CD4-positive, alpha-beta T cell treated with Interleukin-6 at 100 ng/mL for 8 hours (primary cell): ENCODE data around the gene PTRHD1.
"Not testable (repeated sequence)": the region's sequence is repeated elsewhere in the genome, so short reads cannot be mapped to it uniquely, and the experiment has no call there.

Experiments used
- DNase-seq: peaks from one replicate; pipeline ENCODE4 v3.0.0-alpha.2; 2020; ENCODE audit warnings: mixed read lengths, low spot score

Gene PTRHD1

DNA sequence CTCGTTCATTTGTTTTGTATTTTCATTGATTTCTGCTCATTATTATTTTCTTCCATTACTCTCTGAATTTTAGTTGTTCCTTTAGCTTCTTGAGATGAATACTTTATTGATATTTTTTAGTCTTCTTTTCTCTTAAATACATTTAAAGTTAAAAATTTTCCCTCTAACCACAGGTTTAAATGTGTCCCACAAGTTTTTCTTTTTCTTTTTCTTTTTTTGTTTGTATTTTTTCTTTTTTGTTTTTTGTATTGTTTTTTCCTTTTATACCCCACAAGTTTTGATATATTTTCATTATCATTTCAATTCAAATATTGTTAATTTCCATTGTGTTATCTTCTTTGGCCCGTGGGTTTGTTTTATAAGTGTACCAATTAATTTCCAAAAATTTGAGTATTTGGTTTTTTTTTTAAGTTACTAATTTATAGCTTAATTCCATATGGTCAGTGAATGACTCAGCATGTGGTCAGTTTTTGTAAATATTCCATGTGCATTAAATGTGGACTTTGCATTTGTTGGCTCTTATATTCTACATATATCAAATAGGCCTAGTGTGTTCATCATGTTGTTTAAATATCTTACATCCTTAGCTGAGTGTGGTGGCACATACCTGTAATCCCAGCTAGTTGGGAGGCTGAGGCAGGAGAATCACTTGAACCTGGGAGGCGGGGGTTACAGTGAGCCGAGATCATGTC is 16.3 kb upstream of the PTRHD1 start:
- no peak for DNase-seq

DNA sequence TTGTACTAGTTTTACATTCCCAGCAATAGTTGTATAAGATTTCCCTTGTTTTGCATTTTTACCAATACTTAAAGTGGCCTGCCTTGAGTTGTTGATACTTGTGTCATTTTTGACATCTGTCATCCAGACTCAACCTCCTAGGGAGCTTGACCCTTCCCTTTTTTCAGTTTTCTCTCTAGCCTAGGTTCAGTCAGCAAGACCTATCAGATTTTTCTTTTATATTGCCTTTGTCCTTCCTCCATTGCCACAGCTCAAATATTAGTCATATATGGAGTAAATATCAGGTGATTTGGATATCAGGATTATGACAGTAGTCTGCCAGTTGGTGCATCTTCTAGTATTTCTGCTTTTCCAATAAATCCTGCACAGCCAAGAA is 13.5 kb upstream of the PTRHD1 start:
- no peak for DNase-seq

DNA sequence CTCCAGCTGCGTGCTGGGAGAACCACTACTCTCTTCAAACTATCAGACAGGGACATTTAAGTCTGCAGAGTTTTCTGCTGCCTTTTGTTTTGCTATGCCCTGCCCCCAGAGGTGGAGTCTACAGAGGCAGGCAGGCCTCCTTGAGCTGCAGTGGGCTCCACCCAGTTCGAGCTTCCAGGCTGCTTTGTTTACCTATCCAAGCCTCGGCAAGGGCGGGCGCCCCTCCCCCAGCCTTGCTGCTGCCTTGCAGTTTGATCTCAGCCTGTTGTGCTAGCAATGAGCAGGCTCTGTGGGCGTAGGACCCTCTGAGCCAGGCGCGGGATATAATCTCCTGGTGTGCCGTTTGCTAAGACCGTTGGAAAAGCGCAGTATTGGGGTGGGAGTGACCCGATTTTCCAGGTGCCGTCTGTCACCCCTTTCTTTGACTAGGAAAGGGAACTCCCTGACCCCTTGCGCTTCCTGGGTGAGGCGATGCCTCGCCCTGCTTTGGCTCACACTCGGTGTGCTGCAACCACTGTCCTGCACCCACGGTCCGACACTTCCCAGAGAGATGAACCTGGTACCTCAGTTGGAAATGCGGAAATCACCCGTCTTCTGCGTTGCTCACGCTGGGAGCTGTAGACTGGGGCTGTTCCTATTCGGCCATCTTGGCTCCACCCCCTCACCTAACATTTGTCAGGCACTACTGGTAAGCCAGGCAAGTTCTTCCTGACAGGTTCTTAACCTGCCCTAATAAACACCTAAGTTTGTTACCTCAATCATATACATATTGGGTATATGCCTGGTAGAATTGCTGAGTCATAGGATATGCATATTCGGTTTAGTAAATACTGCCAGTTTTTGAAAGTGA is 12.8 kb upstream of the PTRHD1 start:
- not testable (repeated sequence) for DNase-seq

DNA sequence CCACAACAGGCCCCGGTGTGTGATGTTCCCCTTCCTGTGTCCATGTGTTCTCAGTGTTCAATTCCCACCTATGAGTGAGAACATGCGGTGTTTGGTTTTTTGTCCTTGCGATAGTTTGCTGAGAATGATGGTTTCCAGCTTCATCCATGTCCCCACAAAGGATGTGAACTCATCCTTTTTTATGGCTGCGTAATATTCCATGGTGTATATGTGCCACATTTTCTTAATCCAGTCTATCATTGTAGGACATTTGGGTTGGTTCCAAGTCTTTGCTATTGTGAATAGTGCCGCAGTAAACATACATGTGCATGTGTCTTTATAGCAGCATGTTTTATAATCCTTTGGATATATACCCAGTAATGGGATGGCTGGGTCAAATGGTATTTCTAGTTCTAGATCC is 7.3 kb upstream of the PTRHD1 start:
- DNase-seq, result not testable (repeated sequence)

DNA sequence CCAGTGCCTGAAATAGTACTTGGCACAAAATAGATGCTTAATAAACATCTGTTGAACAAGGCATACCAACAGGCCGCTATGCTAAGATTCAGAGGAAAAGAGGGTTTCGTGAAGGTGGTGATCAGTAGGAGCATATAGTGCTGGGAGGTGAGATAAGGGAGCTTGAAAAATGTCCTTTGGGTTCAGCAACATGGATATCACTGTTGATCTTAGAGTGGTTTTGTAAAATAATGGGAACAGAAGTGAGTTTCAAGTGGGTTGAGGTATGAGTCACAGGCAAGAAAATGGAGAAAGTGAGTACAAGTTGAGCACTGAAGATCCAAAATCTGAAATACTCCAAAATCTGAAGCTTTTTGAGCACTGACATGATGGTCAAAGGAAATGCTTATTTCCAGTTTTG is 4.5 kb upstream of the PTRHD1 start:
- no peak for DNase-seq

DNA sequence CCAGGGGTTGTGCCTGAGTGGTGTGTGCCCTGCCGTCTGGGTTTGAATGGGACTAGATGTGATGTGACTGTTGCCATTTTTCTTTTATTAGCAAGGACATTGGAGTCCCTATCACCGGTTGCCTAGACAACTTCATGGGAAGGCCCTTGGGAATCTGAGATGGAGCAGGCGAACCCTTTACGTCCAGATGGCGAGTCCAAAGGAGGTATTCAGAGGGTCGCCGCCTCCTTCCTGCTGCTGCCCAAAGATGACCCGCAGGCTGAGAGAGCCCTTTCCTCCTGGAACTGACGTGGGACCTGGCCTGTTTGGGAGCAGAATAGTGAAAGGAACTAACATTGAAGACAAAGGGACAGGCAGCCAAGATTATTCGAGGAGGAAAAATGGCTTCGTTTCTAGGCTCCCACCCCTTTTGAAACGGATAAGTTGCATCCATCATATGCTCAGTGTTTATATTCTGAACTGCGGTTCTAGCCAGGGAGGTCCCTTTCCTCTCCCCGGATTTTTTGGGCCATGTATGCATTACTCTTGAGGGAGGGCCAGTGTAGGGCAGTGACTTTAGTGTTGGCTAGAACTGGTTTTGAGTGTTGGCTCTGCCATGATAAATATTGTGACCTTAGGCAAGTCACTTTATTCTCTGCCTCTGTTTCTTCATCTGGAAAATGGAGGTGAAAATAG is 707 bp upstream of the PTRHD1 start:
- DNase-seq, result no peak

DNA sequence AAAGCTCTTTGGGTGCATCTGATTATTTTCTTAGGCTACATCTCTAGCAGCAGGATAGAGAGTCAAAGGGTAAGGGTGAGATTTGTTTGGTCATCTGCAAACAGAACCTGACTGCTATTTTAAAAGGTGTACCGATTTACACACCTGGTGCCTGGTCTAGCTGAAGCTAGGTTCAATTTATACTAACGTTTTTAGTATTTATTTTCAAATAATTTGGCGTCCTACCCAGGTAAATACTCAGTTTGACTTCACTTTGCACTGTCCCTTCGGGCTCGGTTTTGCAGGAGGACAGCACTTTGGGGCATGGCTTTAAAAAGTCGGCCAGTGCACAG is 683 bp downstream of the PTRHD1 start:
- DNase-seq, result no peak

DNA sequence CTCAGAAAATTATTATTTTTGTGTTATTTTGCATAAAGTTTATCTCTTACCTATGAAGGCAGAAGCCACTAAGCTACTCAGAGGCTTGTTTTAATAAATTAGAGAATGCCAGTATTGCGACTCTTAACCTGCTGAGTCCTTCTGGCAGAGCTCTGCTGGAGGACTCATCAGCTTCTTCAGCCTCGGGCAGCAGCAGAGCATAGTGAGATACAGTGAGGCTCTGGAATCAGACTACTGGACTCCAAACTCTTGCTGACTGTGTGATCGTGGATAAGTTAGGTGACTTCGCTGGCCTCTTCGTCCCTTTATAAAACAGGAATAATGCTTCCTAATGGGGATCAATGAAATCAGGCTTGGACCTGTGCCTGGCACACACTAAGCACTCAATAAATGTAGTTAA is 1.7 kb downstream of the PTRHD1 start:
- DNase-seq, result no peak

DNA sequence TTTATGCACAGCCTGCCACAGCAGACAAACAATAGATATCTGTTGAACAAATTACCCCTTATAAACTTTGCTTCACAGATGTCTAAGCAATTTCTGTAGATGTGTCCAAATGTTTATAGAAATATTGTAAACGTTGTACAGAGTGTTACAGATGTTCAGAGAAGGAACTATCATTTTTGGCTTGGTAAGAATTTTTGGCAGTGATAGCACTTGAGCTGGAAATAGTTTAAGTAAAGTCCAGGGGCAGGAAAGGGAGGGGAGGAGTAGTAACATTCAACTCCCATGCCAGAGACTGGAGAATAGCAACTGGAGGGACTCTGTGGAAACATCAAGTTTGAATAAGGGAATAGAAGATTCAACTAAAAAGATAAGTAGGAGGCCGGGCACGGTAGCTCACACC is 4.4 kb downstream of the PTRHD1 start:
- no peak for DNase-seq

DNA sequence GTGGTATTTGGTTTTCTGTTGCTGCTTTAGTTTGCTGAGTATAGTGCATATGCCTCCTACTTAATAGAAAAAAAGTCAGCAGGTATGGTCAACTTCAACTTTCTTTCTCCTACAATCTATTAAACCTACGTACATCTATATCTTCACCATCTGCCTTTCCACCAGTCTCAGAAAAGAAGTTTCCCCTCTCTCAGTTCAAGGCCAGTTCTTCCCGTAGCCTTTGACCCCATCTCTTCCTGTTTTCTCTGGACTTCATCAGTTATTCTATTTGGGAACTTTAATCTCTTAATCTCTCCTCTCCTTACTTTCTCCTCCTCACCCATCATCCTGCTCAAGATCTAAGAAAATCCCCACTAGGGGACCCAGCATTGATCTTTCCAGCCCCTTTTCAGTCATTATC is 5.7 kb downstream of the PTRHD1 start:
- DNase-seq, result no peak

DNA sequence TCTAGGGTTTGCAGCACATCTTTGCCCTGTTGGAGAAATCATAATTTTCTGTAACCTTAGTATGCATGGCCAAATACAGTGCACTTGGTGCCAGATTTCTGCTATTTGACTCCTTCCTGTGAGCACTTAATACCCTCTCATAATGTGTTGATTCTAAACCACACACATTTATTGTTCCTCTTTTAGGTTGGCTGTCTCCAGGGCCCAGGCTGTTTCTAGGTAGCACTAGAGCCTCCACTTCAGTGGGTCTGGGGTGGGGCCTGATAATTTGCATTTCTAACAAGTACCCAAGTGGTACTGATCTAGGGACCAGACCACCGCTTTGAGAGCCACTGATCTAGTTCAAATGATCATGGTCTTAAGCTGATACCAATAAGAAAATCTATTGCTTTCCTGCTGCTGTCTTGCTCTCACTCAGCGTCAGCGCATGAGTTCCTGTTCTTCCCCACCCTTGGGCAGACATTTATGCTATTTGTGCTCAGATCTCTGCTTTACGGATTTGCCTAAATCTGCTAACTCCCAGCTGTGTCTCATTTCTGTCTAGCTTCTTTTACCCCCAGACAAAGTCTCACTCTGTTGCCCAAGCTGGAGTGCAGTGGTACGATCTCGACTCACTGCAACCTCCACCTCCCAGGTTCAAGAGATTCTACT is 7.4 kb downstream of the PTRHD1 start:
- no peak for DNase-seq

DNA sequence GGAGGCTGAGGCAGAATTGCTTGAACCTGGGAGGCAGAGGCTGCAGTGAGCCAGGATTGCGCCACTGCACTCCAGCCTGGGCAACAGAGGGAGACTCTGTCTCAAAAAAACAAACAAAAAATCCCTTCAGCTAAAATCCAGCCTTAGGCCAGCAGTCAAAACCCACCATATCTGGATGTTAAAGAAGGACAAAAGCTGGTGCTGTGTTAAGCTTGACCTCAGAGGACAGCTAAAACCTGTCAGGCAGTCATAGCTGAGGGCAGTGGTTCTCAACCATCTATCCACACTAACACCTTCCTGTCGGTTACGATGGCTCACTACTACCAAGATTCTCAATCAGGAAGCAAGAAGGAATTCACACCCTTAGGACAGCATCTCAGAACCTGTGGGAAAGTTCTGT is 9.6 kb downstream of the PTRHD1 start:
- DNase-seq, result no peak

DNA sequence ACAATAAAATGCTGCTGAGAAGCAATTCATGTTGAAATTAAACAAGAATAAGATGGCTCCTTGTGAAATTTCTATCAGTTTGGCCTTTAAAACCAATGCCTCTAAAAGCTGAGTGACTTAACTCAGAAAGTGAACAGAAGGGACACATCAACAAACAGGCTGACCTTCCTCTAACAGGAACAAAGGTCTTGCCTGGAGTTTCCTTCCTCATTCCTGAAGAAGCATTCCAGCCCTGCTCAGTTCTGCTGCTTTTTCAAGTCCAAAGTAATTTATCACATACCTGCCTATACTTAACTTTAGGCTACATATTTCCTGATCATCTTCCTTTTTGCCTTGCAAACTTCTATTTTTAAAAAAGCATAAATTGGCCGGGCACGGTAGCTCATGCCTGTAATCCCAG is 14.1 kb downstream of the PTRHD1 start:
- DNase-seq, result no peak

DNA sequence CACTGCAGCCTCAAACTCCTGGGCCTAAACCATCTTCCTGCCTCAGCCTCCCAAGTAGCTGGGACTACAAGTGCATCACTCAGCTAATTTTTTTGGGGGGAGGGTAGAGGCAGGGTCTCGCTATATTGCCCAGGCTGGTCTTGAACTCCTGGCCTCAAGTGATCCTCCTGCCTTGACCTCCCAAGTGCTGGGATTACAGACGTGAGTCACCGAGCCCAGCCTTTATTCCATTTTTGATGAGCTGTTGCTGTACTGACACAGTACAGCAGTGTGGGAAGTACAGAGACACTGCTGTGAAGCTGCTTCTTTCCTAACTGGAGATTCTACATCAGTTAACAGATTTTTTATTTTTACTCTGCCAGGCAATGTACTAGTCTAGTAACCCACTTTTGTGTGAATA is 18.8 kb downstream of the PTRHD1 start:
- DNase-seq, result no peak

DNA sequence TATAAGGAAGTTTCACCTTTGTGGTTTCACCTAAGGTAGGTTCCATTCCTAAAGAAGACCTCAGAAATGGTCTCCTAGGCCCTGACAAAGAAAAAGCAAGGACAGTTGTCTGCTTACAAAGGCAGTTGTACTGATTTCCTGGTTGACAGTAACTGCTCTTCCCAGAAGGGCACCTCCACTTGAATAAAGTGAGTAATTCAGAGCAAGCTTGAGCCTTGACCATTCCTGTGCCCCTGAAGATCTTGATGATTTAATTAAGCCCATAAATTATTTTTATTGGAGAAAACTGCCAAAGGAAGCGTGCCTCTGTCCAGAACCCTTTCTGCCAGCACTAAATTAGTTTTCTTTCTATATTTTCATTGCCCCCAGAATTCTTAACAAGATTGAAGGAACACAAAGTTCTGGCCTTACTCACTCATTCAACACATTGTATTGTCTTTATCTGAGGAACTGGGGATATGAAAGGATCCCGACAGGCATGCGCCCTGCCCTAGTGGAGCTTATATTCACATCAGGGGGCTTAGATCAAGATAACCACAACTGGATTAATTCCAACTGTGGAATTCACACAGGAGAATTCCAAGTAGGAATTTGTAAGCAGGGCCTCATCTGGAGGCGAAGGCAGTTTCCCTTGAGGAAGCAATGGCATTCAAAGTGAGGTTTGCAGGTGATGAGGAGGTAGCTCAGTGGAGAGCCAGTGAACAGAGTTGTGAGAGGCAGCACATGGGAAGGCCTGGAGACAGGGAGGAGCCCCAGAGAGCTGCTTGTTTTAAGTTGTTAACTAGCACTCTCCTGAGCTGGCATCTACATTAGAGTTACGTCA is 21.2 kb downstream of the PTRHD1 start:
- no peak for DNase-seq

DNA sequence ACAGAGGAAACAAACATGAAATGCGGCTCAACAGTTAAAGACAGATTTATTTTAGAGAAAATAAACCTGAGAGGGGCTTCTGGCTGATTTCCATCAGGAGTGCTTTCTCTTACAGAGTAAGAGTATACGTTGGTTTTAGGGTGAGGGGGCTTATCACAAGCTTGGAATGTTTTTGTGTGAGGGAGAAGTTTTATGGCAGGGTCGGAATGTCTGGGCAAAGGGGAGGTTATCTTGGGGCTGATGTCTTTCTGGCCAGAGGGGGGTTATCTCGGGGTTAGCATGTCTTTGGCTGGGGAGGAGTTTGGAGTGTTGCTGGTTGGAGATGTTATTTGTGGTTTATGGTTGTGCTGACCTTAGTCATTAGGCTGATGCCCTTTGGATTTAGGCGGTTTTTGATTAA is 22.1 kb downstream of the PTRHD1 start:
- DNase-seq, result no peak

DNA sequence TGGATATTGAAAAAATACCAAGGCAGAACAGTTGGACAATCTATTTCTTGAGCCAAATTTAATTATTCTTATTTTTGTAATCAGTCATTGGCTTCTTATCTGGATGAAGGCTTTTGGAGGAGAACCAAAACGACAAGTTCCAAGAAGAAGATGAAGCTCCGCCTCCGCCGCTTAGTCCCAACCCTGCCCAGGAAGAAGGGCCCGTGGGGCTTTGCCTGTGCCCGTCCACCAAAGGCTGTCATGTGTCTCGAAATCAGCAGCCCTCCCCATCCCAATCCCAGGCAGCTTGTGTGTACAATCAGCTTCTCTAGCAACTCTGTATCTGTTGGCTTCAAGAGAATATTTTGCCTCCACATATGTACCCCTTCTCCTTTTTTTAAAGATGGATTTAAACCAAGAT is 24.6 kb downstream of the PTRHD1 start:
- no peak for DNase-seq

DNA sequence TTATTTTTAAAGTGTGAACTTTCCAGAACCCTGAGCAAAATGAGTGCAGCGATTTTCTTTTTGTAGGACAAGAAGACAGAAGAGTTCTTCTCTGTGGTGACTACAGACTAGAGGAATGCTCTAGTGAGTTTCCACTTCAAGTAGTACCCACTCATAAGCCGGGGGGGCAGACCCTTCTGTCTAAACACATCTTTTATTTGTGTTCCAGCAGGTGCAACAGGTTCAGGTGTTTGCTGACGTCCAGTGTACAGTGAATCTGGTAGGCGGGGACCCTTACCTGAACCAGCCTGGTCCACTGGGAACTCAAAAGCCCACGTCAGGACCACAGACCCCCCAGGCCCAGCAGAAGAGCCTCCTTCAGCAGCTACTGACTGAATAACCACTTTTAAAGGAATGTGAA is 25.2 kb downstream of the PTRHD1 start:
- DNase-seq, result no peak

DNA sequence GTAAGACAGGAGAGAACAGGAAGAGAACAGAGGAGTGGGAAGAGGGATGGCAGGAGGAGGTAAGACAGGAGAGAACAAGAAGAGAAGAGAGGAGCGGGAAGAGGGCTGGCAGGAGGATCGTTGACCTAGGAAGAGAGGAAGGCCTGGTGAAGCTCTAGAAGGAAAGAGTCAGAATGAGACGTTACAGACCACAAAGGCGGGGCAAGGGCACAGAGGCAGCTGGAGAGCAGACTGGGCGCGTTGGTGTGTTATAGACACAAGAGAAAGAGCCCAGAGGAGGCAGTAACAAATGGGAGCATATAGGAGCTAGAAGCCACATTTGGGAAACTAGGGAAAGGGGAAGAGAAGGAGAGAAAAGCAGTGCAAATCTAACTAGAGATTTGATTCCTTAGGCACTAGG is 26.6 kb downstream of the PTRHD1 start:
- no peak for DNase-seq

DNA sequence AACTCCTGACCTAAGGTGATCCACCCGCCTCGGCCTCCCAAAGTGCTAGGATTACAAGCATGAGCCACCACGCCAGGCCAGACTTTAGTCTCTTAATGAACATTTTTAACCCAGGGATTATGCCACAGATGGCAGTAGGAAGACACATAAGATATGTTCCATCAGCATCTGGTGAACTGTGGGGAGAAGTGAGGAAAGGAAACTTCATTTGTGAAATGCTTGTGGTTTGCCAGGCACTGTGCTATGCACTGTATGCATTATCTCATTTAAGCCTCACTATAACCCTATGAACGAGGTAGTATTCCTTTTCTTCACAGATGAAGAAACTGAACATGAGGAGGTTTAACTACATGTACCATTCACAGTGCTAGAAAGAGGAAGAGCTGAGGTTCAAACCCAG is 29.3 kb downstream of the PTRHD1 start:
- no peak for DNase-seq

DNA sequence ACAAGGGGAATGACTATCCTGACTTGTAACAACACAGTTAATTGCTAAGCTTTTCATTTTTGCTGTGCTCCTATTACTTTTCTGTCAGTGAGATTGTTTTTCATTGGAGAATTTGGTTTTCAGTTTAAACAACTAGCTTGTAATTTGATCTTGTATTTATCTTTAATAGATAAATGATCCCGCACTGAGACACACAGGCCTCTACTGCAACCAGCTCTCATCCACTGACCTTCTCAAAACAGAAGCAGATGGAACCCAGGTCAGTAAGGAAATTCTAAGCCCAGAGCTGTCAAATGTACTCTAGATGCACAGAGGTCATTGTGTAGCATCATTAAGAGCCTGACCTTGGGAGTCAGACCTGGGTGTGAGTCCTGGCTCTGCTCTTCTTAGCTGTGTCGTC is 30.7 kb downstream of the PTRHD1 start:
- DNase-seq, result no peak

DNA sequence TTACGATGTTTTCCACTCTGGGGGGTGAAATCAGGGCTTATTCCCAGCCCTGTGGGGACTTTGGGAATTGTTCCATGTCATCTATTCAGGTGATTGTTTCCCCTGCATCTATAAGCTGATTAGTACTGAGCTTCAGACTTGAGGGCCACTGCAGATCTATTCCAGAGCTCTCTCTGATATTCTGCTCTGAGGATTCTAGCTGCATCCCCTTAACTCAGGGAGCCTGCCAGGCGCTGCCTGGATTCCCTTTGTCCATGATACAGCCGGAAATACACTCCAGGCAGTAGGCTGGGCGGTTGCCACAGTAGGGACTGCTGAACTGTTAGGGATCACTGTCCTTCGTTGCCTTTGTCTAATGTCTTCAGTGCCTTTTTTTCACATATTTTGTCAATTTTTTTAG is 31.3 kb downstream of the PTRHD1 start:
- DNase-seq, result no peak
